GM19438 (cell line): Measurements from ENCODE around the gene MT2A.
A peak's percentile ranks its signal among the peaks of the same experiment; 100 is the strongest.

ENCODE experiments used
- ATAC-seq: cut with Tn5 transposase; IDR thresholded peaks from one replicate; pipeline ENCODE4 v1.9.1; 2021; ENCODE audit warnings: low read depth; ENCODE audit not compliant: unreplicated experiment

Gene MT2A

DNA sequence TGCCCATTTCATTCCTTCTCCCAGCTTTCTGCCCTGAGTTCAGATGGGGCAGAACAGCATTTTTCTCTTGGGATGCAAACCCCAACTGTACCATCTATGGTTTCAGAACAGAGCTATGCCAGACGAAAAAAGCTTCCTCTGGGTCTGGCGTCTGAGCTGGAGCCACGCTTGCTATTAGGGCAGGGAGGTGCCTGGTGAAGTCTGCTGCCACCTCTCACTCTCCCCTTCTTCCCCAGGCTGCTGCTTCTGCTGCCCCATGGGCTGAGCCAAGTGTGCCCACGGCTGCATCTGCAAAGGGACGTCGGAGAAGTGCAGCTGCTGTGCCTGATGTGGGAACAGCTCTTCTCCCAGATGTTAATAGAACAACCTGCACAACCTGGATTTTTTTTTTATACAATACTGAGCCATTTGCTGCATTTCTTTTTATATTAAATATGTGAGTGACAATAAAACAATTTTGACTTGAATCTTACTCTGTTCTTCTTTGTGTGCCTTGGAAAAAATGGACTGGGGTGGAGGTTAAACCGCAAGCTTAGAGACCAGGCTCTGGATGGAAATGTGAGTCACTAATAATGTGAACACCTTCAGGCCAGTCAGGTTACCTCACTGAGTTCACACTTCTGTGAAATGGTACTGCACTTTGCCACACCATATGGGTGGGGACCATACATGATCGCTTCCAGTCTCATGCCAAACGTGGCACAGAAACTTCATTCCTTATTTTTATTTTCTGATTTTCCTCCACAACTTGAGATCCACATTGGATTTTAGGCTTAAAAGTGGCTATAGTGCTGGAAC, 28.4 kb downstream of the MT2A start:
- ATAC-seq, result no peak

DNA sequence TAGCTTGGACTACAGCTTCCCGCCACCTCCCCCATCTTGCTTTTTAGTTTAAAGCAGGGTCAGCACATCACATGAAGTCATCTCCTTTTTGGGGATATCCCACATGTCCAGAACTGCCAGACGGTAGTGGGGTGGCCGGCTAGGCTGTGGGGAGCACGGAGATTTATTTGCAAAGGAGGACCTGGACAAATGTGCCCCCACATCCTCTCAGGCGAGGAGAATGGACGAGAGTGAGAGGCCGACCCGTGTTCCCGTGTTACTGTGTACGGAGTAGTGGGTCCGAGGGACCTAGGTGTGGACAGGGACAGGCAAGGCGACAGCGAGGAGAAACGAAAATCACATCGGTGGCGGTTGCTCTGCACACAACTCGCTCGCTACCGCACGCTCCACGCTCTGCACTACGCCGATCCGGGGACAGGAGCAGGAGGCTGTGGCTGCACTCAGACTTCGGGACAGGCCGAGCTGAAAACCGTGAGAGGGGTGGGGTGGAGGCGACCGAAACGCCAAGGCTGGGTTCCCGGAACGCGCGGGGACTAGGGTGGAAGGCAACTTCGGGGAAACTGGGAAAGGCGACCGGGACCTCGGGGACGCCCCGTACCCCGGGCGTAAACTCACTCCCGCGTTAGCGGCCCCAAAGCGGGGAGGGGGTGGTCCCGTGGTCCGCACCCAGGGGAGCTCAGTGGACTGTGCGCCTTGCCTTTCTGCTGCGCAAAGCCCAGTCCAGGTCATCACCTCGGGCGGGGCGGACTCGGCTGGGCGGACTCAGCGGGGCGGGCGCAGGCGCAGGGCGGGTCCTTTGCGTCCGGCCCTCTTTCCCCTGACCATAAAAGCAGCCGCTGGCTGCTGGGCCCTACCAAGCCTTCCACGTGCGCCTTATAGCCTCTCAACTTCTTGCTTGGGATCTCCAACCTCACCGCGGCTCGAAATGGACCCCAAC, 29.7 kb downstream of the MT2A start, which contains the start of gene MT1A:
Gene MT1A, plus strand, starts transcription at position 853 of the 937 bp plus-strand sequence. Its CDS starts 73 bp downstream, at position 926.
- no peak for ATAC-seq

DNA sequence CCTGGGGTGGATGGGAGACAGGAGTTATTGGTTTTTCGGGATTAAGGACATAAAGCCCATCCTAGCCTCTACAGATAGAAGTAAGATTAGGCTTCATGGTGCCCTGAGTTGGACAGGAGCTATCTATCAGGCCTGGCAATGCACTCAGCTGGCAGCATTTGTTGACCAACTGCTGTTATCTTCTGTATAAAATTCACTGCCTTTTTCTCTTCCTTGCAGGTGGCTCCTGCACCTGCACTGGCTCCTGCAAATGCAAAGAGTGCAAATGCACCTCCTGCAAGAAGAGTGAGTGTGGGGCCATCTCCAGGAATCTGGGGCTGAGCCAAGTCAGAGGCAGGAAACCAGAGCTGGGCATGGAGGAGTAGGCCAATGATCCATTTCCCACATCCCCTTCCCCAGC, 30.7 kb downstream of the MT2A start:
- no peak for ATAC-seq

DNA sequence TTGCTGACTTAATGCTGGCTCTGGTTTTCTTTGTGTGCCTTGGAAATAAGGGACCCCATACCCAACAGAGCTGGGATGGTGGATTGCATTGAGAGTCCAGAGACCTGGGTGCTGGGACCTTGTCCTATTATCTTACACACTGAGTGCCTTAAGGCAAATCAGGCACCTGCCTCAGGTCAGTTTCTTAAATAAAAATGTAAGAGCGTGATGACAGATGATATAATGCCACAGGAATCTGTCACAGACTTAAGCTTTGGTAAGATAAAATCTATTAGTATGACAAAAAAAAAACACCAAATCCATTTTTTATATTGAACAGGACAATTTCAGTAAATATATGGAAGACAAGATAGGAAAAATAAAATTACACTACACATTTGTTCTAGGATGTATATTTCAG, 31.7 kb downstream of the MT2A start:
- ATAC-seq, result no peak

DNA sequence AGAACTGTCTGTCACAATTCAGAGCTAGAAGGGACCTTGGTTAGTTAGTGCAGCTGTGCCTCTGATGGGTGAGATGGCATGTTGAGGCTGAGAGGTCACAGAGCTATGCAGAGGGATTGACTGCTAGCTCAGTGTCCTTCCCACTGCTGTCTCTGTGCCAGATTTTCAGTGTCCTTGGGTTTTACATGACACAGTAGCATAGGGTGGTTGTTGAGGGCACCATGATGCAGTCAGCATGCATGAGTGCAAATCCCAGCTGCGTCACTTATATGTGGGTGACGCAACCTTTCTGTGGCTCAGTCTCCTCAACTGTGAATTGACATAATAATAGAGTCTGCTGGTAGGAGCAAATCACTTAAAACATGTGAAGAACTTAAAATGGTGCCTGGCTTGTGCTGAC, 32.8 kb downstream of the MT2A start:
- ATAC-seq, result no peak

DNA sequence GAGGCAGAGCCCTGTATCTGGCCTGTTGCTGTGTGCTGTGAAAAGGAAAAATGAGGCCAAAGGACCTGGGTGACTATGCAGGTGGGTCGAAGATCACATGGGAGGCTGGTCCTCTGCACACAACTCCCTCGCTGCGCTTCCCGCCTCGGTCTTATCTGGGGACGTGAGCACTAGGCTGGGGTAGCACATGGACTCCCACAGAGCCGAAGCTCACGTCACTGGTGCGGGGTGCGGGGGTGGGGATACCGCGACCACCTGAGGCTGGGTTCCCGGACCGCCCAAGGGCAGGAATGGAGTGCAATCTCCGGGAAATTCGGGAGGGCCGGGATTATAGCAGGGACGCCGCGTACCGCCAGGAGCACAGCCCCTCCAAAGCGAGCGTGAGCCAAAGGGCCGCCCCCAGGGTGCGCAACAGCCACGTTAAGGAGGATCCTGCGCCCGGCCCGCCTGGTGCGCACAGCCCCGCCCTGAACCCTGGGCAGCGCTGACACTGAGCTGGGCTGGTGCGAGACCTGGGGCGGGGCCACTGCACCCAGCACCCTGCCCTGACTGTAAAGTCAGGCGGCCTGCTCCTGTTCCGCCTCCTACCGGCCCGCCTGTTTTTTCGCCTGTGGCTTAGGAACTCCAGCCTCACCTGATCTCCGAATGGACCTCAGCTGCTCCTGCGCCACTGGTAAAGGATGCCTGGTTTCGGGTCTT, 34.8 kb downstream of the MT2A start:
- peak; percentile 68 for ATAC-seq

DNA sequence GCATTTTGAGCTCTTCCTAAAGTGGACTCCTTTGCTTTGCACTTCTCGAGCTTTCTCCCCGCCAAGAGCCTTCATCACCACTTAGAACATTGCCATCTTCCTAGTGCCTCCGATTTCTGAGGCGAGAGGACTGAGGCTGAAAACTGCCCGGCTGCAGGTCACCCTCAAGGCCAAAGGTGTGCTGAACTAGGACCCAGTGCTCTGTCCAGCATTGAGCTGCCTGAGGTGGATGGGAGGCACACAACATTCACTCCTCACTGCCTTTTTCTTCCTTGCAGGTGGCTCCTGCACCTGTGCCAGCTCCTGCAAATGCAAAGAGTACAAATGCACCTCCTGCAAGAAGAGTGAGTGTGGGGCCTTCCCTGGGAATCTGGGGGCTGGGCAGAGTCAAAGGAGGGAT, 35.4 kb downstream of the MT2A start:
- no peak for ATAC-seq

DNA sequence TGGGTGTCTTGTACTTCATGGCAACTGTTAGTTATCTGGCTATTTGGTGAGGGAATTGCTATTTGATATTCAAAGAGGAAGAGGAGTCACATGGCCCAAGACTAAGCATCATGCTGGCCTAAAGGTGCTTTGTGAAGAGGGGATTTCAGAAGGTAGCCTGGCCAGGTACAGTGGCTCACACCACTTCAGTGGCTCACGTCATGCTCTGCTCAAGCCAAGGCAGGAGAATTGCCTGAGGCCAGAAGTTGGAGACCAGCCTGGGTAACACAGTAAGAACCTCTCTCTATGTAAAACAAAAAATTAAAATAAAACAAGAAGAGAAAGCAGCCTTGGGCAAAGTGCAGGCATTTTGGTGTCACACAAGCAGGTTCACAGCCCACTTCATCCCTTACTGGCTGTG, 36.9 kb downstream of the MT2A start:
- no peak for ATAC-seq

DNA sequence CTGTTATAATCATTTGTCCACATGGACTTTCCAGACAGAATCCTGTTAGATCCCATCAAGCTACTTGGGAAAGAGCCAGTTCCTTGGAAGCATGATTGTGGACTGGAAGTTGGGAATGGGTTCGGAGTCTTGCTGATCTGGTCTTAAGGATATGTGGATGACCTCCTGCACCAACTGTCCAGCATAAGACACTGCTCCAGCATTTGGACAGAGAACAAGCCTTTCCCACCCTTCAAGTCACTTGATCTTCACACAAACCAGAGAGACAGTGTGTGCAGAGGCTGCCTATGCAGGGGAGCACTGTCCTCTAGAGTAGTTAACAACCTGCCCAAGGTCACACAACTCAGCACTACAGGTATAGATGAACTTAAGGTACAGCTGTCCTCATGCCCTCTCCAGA, 37.5 kb downstream of the MT2A start:
- no peak for ATAC-seq

DNA sequence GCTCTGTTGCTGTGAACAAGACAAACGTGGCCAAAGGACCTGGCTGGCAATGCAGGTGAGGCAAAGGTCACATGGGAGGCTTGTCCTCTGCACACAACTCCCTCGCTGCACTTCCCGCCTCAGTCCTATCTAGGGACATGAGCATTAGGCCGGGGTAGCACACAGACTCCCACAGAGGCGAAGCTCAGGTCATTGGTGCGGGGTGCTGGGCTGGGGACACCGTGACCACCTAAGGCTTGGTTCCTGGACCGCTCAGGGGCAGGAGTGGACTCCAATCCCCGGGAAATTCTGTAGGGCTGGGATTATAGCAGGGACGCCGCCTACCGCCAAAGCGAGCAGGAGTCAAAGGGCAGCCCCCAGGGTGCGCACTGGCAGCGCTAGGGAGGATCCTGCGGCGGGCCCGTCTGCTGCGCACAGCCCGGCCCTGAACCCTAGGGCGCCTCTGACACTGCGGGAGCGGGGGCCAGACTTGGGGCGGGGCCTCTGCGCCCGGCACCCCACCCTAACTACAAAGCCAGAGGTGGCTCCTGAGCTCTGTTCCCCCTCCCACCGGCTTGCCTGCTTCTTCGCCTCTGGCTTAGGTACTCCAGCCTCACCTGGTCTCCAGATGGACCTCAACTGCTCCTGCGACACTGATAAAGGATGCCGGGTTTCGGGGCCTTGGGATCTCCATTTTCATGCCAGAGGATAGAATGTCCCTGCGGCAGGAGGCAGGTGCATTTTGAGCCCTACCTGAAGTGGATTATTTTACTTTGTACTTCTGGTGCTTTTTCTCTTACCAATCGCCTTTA, 39.5 kb downstream of the MT2A start:
- no peak for ATAC-seq

DNA sequence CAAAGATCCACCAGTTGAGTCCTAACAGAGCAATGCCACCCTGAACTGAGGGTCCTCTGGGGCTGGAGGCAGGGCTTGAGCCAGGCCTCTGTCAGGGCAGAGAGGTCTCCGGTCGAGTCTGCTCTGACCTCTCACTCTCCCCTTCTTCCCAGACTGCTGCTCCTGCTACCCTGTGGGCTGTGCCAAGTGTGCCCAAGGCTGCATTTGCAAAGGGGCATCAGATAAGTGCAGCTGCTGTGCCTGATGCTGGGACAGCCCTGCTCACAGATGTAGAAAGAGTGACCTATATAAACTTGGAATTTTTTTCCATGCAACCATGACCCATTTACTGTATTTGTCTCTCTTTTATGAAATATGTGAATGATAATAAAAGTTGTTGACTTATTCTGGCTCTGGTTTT, 40.9 kb downstream of the MT2A start:
- ATAC-seq, result no peak

DNA sequence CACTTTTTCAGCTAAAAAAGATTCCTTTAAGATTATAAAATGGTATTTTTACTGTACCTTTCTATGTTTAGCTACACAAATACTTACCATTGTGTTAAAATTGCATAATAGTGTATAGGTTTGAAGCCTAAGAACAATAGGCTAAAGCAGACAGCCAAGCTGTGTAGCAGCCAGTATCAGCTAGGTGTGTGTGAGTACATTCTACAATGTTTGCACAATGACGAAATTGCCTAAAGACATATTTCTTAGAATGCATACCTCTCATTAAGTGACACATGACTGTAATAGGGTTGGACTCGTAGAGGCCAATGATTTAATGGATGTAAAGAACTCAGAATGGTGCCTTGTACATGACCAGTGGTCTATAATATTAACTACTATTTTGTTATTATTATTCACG, 41.4 kb downstream of the MT2A start:
- no peak for ATAC-seq

DNA sequence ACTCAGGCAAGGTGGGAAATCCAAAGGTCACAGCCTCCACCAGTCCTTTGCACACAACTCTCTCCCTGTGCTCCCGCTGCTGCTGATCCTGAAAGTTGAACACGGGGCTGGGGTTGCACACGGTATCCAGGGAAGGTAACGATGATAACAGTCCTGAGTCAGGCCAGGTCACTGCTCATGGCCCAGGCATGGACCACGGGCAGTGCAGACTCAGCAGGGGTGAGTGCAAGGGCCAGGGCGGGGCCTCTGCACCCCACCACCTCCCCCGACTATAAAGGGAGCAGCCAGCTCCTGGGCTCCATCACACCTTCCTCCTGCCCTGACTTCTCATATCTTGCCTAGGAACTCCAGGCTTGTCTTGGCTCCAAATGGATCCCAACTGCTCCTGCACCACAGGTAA, 43.2 kb downstream of the MT2A start, which contains the start of gene MT1B:
Gene MT1B, plus strand, starts transcription at position 301 of the 400 bp plus-strand sequence. Its CDS starts 68 bp downstream, at position 369.
- no peak for ATAC-seq

DNA sequence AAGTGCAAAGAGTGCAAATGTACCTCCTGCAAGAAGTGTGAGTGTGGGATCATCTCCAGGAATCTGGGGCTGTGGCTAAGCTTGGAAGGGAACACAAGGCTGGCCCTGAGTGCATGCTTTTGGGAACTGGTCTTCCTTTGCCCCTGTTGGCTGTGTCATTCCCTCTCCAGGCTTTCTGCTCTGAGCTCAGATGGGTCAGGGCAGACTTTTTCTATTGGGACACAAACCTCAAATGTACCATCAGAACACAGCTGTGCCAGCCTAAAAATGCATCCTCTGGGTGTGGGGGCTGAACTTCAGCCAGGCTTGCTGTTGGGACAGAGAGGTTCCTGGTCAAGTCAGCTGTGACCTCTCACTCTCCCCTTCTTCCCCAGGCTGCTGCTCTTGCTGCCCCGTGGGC, 44.2 kb downstream of the MT2A start:
- ATAC-seq, result no peak

DNA sequence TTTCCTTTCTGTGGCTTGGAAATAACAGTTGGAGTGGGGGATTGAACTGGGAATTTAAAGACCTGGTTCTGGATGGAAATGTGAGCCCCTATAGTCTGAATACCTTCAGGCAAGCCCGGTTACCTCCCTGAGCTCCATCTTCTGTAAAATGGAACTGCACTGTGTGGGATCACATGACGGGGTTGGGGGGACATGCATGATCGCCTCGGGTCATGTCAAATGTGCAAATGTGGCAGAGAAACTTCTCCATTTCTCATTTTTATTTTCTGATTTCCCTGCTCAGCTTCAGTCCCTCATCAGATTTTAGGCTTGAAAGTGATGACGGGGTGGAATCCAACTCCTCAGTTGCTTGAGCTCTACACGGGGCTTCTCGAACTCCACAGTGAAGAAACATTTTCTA, 44.8 kb downstream of the MT2A start:
- ATAC-seq, result no peak

DNA sequence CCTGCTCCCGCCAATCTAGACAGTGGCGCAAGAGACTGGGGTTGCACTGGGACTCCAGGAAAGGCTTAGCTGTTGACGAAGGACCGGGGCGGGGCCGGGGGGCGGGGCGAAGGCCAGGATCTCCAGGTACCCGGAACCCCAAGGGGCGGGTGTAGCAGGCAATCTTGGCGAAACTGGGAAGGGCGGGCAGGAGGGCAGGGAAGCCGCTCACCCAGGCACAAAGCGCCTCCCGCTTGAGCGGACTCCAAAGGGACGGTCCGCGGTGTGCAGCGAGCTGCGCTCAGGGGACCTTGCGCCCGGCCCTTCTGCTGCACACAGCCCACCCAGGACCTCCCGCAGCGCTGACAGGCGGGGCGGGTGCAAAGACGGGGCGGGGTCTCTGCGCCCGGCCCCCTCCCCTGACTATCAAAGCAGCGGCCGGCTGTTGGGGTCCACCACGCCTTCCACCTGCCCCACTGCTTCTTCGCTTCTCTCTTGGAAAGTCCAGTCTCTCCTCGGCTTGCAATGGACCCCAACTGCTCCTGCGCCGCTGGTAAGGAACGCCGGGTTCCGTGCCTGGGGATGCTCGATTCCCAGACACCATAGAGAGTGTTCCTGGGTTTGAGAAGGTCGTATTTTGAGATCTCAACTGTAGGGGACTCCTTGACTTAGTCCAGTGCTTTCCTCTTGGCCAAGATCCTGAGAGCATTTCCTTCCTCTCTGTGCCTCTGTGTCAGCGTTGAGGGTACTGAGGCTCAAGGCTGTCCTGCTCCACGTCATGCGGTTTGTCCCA, 49.4 kb downstream of the MT2A start, which contains the start of gene MT1F:
Gene MT1F, plus strand, starts transcription at position 405 of the 772 bp plus-strand sequence. Its CDS starts 100 bp downstream, at position 505.
- ATAC-seq, result no peak

DNA sequence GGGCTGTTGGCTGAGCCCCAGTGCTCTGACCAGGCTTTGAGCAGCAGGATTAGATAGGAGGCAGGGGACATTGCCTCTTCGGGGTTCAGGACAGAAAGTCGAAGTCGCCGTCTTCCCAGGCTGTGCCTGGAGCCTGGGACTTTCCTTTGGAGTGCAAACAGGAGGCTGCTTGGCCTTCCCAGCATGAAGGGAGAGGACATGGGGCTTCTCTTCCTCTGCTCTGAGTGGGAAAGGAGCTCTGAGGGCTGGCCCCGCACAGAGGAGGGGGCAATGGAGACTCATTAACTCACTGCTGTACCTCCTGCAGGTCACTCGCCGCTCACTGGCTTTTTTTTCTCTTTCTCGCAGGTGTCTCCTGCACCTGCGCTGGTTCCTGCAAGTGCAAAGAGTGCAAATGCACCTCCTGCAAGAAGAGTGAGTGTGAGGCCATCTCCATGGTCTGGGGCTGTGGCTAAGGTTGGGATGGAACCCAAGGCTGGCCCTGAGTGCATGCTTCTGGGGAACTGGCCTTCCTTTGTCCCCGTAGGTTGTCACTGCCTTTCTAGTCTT, 50.0 kb downstream of the MT2A start:
- ATAC-seq, result no peak
